CD4-positive, alpha-beta T cell treated with Interleukin-1 beta for 1 hour (primary cell): Measurements from ENCODE around the gene WNK4.

ENCODE experiments used
- DNase-seq, 2 donors: peaks; one replicate each; pipeline ENCODE4 v3.0.0-alpha.2; 2020 to 2022

Gene WNK4

DNA sequence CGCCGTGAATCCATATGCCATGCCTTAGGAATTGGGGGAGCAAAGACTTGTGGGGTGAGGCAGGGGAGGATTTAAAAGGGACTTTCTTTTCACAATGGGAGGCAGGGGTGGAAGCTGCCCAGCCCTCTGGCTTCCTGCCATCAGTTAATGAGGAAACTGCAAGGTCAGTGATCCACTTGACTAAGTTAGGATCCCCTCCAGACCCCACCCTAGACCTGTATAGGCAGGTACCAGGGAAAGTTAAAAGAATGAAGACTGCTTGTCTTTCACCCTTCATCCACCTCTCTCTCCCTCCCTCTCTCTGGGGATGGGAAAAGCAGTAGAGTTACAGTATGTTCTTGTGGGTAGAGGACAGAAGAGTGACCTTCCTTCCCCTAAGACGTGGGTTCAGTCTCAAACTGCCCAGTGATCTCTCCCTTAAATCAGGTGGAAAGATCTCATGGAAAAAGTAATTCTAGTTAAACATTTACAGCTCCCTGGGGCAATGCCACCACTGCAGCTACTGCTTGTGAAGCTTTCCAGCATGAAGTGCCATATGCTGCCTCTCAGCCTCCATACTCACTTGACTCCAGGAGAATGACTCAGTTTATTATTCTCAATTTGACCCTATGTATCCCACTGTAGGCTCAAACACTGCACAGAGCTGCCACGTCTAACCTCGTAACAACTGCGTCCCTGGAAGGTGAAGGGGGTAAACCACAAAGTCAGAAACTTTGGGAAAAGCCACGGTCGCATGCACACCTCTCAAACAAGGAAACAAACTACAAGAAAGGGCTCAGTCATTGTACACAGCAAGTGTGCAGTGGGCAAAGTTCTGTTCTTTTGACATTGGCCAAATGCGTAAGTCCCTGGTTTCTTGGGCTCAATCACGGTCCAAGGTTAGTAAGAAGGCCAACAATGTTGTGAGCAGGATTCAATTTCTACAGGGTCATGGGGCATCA lies 16.9 kb downstream of the WNK4 start:
- no peak for DNase-seq

DNA sequence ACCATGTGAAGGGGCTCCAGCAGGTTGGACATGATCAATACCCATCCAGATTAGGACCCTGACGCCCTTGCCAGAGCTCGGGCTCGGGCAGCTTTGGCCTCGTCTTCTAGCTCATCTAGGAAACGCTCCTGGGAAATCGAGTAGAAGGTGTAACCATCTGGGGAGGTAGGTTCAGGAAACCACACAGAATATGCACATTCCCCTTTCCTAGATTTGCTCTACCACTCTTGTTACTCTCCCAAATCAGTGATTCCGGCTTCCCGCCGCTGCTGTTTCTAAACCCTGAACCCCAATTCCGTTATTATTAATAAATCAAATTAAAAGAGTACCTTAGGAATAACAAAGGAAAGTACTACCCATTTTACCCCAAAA lies 17.6 kb downstream of the WNK4 start:
- DNase-seq = no peak

DNA sequence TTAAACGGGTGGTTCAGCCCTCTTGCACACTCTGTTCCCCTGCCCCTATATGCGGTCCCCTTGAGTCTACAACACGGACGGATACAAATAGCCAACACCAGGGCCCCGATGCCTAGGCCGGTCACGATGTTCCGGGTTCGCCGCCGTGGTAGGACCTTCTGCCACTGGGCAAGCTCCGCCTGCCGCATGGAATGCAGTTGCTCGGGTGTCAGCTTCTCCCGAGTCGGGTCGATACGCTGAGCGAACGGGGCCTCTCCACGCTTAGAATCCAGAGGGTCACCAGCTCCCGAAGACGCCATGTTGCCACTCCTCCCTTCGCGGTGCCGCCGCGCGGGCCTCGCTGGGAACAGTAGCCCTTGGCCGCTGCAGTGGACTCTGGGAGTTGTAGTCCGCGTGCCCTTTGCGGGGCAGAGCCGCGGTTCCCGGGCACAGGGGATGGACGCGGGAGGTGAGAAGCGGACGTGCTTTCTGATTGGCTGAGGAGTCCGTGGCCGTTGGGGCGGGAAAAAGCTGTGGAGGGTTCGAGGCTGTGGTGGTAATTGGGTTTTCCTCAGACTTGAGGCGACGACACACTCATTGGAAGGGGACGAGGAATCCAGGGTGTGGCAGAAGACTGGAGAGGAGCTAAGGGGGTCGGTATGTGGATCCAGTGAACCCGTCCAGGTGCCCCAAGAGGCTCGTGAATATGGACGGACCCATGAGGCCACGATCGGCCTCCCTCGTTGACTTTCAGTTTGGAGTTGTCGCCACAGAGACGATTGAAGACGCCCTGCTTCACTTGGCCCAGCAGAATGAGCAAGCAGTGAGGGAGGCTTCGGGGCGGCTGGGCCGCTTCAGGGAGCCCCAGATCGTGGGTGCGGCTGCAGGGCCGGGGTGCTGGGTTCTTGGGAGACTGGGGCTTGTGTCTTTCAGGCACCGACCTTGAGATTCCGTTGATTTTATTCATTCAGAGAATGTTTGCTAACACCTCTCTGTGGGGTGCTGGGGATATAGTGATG lies 18.3 kb downstream of the WNK4 start, which contains the start of the genes CNTD1 and COA3:
CNTD1 (plus strand) TSS at position 479 of the 998 bp plus-strand sequence; CDS start at position 686, 207 bp downstream.
COA3 (minus strand) TSS at position 322 of the 998 bp plus-strand sequence; CDS start at position 299, 23 bp downstream.
- peak; percentile 77 to 78 for DNase-seq

DNA sequence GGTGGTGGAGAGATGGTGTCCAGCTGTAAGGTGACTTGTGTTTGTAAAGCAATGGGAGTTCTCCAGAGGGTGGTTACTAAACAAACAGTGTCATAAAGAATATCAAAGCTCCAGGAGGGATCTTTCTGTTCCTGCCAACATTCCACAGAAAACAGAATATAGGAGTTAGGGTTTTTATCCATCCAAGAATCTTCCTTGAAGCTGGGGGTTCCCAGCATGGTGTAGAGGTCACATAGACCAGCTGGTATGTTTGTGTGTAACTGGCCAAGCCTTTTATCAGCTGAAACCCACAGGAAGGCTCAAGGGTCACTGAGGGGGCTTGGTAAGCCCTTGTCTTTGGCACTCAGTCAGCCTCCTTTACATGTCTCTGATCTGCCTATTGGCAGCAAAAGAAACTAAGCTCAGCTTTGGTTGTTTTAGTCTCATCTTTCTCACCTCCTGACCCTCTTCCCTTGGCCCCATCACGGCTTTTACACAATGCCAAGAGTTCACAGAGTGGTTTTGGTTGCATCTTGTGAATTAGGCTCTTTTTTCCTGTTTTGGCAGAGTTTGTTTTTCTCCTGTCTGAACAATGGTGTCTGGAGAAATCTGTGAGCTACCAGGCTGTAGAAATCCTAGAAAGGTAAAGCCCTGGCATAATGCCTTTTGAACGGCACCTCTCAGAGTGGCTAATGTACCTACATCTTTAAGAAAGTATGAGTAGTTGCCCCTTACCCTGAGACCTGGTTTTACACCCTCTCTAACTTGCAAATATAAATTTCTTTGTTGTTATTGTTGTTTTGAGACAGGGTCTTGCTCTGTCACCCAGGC lies 22.9 kb downstream of the WNK4 start:
- DNase-seq = no peak

DNA sequence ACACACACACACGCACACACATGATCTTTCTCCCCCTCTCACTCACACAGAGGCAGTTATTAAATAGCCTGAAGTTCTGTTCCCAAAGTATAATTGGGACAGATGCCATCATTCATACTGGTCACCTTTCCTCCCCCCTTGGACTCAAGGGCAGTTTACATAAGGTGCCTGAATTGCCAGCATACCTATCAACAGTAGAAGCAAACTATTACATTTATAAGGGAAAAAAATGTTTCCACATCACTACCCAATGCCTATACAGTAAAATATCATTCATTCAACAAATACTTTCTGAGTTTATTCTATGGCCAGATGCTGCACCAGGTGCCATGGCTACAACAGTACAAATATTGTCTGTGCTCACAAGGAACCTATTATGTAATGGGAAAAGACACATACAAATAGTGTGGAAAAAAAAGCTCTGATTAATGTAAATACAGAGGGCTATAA lies 24.5 kb downstream of the WNK4 start:
- no peak for DNase-seq

DNA sequence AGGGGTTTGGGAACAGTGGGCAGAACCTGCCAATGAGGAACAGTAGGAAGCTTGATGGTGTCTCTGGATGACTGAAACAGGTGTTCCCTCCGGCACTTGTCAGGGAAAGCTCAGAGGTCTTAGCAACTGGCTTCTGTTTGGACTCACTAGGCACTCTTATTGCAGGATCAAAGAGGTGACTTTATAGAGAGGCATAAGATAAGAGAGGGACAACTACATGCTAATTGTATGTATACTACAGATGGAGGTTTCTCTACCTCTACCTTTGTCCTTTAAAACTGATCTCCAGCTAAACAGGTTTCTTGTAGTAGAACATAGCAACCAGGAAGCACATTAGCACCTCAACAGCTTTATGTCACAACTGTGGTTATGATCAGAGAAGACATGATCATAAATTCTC lies 25.8 kb downstream of the WNK4 start:
- DNase-seq = no peak

DNA sequence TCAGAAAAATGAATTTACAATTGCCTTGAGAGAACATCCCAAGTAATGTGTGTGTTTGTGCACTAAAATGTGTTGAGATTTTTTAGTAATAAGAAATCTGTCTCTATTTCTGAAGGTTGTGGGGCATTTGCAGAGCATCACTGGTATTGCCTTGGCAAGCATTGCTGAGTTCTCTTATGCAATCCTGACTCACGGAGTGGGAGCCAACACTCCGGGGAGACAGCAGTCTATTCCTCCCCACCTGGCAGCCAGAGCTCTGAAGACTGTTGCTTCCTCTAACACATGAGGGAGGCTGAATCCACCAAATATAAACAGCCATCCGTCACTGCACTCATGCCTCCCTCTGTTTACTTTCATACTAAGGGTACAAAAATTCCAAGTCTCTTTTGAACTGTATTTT lies 28.8 kb downstream of the WNK4 start:
- DNase-seq = no peak

DNA sequence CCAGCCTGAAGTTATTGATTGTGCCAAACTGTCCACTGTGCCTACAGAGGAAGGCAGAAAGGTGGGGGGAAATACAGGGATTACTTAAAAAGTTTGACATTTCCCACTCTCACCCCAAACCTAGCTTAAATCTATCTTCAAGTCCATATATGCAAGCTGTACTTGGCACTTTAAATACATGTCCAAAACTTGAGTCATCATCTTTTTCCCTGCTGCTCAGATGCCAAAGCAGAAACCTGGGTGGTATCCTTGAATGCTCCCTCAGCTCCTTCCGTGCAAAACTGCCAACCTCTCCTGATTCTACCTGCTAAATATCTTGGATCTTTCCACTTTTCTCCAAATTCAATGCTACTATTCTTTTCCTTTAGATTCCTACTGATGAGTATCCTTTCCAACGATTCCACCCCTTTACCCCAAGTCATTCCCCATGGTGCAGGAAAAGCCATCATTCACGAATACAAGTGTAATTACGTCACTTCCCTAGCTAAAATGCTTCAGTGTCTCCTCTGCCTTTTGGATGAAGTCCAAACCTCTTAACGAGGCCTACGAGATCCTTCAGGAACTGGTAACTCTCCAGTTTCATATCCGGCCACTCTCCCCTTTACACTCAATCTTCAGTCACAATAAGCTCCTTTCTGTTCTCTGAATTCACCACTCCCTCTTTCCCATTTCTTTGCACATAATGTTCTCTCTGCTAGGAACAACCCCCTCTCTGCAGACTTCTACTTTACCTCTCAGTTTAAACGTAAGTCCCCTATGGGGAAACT lies 34.4 kb downstream of the WNK4 start:
- DNase-seq = no peak

DNA sequence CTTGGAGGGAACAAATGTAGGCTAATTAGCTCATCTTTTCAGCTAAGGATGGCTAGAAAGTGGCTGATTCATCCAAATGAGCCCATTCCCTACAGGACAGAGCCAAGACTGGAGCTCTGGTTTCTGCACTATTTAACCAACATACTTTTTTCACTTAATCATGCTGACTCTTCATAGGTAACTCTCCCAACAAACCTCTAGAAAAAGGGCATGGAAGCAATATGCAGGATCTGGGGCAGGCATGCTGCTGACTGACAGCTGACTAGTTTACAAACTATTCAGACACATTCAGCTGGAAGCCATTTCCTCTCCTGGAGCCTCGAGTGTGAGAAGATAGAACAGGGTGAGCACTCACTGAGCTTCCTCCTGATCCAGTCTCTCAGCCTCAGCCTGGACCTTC lies 37.5 kb downstream of the WNK4 start:
- no peak for DNase-seq

DNA sequence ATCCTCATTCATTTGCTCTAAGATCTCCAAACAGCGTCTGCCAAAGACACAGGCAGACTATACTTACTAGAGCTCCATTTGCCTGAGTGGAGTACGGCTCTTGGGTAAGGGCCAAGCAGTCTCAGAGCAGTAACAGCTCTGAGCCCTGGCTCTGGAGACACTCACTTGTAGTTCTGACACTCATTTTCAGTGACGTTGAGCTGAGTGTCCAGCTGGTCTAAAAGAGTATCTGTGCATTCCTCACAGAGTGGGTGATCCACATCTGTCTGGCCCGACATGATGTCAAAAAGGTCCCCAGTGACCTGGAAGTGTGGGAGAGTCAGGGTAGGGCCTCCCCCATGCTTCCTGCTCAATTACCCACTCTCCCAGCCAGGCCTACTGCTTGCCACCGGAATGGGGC lies 38.0 kb downstream of the WNK4 start:
- no peak for DNase-seq

DNA sequence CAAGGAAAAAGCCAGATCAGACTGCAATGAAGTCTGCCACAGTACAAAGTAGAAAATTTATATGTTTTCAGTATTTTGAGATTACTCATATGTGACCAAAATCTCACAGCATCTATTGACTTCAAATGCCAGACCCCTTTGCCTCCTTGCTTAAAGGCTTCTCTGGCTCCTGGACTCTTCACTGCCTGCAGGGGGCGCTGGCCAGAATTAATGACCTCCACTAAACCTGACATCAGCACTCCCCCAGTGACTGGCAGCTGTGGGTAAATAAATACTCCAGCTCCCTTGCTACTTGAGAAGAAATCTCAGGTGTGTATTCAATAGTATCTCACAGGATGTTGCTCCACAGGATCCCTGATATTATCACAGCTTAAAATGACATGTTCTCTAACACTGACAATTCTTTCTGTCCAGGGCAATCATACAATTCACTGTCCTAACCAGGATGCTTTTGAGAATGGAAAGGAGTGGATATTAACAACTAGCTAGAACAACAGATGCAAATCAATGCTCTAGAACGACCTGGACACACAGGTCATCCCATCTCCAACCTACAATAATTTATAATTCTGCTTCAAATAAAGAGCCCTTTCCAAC lies 39.6 kb downstream of the WNK4 start:
- peak; percentile 68 to 69 for DNase-seq

DNA sequence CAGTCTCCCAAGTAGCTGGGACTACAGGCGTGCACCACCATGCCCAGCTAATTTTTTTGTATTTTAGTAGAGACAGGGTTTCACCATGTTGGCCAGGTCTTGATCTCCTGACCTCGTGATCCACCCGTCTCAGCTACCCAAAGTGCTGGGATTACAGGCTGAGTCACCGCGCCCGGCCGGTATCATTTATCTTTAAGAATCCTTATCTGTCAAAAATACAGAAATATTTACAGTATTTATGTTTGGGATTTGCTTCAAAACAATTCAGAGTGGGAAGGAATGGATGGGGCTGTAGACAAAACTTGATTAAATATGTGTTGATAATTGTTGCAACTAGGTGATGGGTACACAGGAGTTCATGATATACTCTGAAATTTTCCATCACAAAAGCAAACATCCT lies 40.8 kb downstream of the WNK4 start:
- DNase-seq = no peak

DNA sequence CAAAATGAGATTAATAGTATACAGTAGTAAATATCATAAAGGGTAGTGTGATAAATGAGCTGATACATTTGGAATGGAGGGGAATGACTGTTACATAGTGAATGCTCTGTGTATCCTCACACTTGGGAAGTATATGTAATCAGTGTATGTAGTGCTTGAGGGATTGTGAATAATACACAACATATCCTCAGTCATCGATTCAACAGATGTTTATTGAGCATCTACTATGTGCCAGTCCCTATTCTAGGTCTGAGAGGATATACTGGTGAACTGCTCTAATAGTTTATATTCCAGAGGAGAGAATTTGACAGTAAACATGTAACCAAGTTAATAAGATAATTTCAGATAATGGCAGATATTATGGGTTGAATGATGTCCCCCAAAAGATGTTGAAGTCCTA lies 47.1 kb downstream of the WNK4 start:
- no peak for DNase-seq

DNA sequence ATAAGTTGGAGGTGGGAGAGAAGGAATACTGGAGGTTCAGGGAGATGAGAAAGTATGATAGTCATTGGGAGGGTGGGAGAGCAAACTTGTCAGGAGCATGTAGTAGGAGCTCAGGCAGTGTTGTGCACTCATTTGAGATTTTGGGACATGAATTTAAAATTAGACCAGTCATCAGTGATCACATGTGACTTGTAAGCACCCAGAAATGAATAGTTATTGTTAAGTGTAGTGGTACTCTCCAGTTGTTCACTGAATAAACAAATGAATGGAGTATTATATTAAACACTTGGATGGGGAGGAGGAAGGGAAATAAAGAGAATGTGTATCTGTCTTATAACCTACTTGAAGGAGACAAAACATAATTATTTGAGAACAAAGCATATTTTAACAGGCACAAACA lies 50.6 kb downstream of the WNK4 start:
- no peak for DNase-seq

DNA sequence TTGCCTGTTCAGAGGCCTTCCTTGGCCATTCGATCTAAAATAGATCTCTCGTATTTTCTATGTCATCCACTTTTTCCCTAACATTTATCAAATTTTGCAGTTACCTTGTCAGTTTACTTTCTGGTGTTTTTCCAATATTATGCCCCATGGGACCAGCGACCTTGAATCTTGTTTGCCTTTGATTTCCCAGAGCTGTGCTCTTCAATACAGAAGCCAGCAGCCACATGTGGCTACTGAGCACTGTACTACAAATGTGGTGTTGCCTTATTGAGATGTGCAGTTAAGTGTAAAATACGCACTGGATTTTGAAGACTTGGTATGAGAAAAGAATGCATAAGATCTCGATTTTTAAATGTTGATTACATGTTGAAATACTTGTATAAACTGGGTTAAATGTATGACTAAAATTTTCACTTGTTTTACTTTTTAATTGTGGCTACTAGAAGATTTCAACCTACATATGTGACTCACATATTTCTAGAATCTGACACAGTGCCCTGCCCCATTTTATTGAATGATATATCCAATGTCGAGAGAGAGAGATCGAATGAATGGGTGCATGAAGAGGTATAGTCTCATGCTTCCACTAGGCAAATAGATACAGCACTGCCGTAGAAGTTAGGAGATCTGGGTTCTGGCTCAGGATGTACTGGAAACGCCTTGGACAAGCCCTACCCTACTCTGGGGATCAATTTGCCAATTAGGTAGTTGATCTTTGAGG lies 52.0 kb downstream of the WNK4 start:
- no peak for DNase-seq

DNA sequence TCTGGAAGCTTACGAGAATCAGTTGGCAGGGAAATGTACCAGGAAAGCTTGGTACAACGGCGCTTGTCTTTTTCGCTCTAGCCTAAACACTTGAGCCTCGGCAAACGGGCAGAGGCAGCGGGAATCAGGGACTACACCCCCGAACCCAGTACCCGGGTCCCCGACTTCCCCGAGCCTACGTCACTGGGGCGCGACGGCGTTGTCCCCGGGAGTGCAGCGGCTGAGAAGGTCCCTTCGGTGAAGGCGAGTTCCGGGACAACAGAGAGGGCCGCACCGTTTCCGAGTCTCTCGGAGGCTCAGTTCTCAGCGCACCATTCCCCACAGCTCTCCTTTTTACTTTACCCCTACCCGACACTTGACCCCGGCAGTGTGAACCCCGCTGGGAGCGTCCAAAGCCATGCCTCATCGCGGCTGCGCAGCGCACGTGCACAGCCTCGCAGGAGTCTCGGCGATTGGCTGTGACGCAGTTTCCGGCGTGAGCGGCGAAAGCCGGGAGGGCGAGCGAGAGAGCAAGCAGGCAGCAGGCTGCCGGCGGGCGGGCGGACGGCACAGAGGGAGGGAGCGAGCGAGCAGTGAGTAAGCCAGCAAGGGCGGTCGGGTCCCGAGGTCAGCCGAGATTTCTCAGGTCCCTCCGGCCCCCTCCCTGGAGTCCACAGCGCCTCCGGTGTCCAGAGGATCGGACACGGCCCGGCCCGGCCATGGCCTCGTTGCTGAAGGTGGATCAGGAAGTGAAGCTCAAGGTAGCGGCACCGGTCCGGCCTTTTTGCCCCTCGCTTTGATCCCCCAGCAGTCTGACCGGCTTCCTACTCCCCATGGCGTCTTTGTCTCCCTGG lies 52.7 kb downstream of the WNK4 start, which contains the start of gene PSME3:
PSME3 (plus strand) TSS at position 464 of the 833 bp plus-strand sequence; CDS start at position 699, 235 bp downstream.
- DNase-seq = peak; percentile 89 to 91

DNA sequence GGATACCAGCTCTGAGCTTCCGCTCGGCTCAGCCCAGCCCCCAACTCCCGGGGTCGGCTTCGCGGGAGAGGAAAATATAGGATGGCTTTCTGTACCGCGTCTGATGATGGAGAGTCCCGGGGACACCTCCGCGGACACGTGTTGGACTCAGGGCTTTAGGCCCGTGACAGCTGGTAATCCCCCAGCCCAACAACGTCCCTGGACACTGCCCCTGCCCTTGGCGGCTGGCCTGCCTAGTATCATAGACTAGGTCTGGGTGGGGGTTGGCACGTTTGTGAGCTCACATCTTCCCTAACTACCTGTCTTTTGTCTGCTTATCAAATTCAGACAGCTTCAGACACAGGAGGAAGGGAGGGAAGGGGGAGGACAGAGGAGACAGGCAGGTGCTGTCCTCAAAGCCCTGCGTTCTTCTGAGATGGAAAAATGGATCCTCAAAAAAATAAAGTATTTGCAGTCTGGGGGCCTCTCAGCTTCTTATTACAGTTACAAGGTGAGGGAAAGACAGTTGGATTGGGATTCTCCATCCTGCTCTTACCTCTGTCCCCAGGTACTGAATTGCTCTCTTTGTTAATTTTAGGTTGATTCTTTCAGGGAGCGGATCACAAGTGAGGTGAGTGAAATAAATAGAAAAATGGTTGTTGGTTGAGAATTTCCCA lies 53.5 kb downstream of the WNK4 start:
- DNase-seq = no peak

DNA sequence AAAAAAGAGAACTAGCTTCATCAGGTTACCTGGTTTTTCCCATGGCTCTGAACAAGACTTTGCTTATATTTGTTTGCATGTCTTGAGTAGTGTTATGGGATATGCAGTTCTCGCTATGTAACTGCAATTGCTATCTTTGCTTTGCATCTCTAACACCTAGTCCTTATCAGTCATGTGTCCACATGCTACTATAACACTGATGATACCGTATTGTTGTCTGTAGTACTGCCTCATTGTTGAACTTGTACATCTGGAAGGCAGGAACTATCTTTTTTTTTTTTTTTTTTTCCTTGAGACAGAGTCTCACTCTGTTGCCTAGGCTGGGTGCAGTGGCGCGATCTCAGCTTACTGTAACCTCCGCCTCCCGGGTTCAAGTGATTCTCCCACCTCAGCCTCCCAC lies 55.3 kb downstream of the WNK4 start:
- DNase-seq = no peak
